WTC11 (cell line): ENCODE data around the gene PRKCZ.

Experiments
- ARID4B ChIP-seq: sonication (generic); formaldehyde crosslinking; IDR thresholded peaks from 2 replicates; pipeline ENCODE4 v1.8.0; 2023; ENCODE audit warnings: missing genetic modification reagents, mild to moderate bottlenecking, borderline replicate concordance
- ATF3 ChIP-seq: sonication (generic); formaldehyde crosslinking; conservative IDR thresholded peaks from 2 replicates; pipeline ENCODE4 v1.8.1; 2022; ENCODE audit warnings: mild to moderate bottlenecking, missing genetic modification reagents
- CREB1 ChIP-seq: sonication (generic); formaldehyde crosslinking; IDR thresholded peaks from 2 replicates; pipeline ENCODE4 v1.8.0; 2023; ENCODE audit warnings: mild to moderate bottlenecking, missing genetic modification reagents
- CTCF ChIP-seq: fragments of 200-600 bp; IDR thresholded peaks from 2 replicates; pipeline ENCODE4 v1.8.0; 2022; ENCODE audit warnings: antibody characterized with exemption
- FOXP4 ChIP-seq: sonication (generic); formaldehyde crosslinking; IDR thresholded peaks from 2 replicates; pipeline ENCODE4 v1.8.0; 2022; ENCODE audit warnings: mild to moderate bottlenecking, missing genetic modification reagents
- GTF2I ChIP-seq: fragments of 250-450 bp; sonication (Bioruptor Pico); conservative IDR thresholded peaks from 2 replicates; pipeline ENCODE4 v1.4.0; 2021; ENCODE audit warnings: mild to moderate bottlenecking
- JAZF1 ChIP-seq: fragments of 250-450 bp; sonication (Bioruptor Pico); IDR thresholded peaks from 2 replicates; pipeline ENCODE4 v1.9.0; 2021; ENCODE audit warnings: moderate library complexity, mild to moderate bottlenecking, inconsistent platforms
- MLX ChIP-seq: sonication (generic); formaldehyde crosslinking; IDR thresholded peaks from 2 replicates; pipeline ENCODE4 v1.8.1; 2023; ENCODE audit warnings: mild to moderate bottlenecking, missing genetic modification reagents, moderate library complexity
- MYBL2 ChIP-seq: sonication (generic); formaldehyde crosslinking; IDR thresholded peaks from 2 replicates; pipeline ENCODE4 v1.8.1; 2023; ENCODE audit warnings: mild to moderate bottlenecking, moderate library complexity, missing genetic modification reagents
- NR1H2 ChIP-seq: sonication (generic); formaldehyde crosslinking; IDR thresholded peaks from 2 replicates; pipeline ENCODE4 v1.9.0; 2021; ENCODE audit warnings: mild to moderate bottlenecking, moderate library complexity, missing genetic modification reagents
- USF2 ChIP-seq: sonication (generic); formaldehyde crosslinking; IDR thresholded peaks from 2 replicates; pipeline ENCODE4 v1.8.1; 2023; ENCODE audit warnings: mild to moderate bottlenecking, missing genetic modification reagents, moderate library complexity
- ZMAT4 ChIP-seq: fragments of 250-450 bp; sonication (Bioruptor Pico); IDR thresholded peaks from 2 replicates; pipeline ENCODE4 v1.9.0; 2021; ENCODE audit warnings: mild to moderate bottlenecking
- ZNF416 ChIP-seq: fragments of 250-450 bp; sonication (Bioruptor Pico); IDR thresholded peaks from 2 replicates; pipeline ENCODE4 v1.9.0; 2021; ENCODE audit warnings: mild to moderate bottlenecking, inconsistent platforms
- ZNF512 ChIP-seq: sonication (generic); formaldehyde crosslinking; IDR thresholded peaks from 2 replicates; pipeline ENCODE4 v1.8.1; 2022; ENCODE audit warnings: missing genetic modification reagents, borderline replicate concordance

- TF ChIP-seq USF2 (CRISPR knock-in tag), result no peak
- TF ChIP-seq CTCF, result no peak
- TF ChIP-seq CREB1, result no peak
- TF ChIP-seq JAZF1 (CRISPR knock-in tag), result no peak
- TF ChIP-seq FOXP4 (CRISPR knock-in tag), result no peak
- TF ChIP-seq ZNF416 (CRISPR knock-in tag), result no peak
- TF ChIP-seq MLX (CRISPR knock-in tag), result no peak
- TF ChIP-seq NR1H2 (CRISPR knock-in tag), result no peak
- TF ChIP-seq MYBL2, result no peak
- no peak for TF ChIP-seq ARID4B (CRISPR knock-in tag)
- TF ChIP-seq GTF2I (CRISPR knock-in tag), result no peak
- no peak for TF ChIP-seq ATF3
- no peak for TF ChIP-seq ZMAT4 (CRISPR knock-in tag)
- TF ChIP-seq ZNF512, result no peak
These were observed 50.5 kb downstream of the PRKCZ start for GRCh38 chr1:2100780-2101108.
